Measurements from ENCODE around the gene OR52B4.
"Not testable (repeated sequence)": the region's sequence is repeated elsewhere in the genome, so short reads cannot be mapped to it uniquely, and the experiment has no call there.

Gene OR52B4

DNA sequence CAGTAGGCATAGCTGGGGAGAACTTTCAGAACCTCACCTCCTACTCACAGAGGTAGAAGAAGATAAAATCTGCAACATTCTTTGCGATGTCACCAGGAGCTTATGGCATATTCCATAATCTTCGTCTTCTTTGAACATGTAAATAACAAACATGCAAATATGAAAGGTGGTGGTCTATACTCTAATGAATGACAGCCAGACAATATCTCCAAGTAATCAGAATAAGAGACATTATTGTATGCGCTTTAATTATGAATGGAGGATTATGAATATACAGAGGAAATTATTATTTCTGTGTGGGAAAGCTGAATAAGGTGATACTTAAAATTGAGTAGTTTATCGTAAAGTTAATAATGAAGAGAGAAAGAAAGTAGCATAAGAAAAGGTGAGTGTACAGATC, at the start of gene OR52B4:
OR52B4 (minus strand) TSS at position 101 of the 400 bp plus-strand sequence; CDS start at position 10, 91 bp downstream.
- no peak within 1 kb of the TSS for H3K27ac ChIP-seq
- TF ChIP-seq, protein P1, sequence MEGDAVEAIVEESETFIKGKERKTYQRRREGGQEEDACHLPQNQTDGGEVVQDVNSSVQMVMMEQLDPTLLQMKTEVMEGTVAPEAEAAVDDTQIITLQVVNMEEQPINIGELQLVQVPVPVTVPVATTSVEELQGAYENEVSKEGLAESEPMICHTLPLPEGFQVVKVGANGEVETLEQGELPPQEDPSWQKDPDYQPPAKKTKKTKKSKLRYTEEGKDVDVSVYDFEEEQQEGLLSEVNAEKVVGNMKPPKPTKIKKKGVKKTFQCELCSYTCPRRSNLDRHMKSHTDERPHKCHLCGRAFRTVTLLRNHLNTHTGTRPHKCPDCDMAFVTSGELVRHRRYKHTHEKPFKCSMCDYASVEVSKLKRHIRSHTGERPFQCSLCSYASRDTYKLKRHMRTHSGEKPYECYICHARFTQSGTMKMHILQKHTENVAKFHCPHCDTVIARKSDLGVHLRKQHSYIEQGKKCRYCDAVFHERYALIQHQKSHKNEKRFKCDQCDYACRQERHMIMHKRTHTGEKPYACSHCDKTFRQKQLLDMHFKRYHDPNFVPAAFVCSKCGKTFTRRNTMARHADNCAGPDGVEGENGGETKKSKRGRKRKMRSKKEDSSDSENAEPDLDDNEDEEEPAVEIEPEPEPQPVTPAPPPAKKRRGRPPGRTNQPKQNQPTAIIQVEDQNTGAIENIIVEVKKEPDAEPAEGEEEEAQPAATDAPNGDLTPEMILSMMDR (conservative IDR thresholded peaks at IDR 0.05): no peak

DNA sequence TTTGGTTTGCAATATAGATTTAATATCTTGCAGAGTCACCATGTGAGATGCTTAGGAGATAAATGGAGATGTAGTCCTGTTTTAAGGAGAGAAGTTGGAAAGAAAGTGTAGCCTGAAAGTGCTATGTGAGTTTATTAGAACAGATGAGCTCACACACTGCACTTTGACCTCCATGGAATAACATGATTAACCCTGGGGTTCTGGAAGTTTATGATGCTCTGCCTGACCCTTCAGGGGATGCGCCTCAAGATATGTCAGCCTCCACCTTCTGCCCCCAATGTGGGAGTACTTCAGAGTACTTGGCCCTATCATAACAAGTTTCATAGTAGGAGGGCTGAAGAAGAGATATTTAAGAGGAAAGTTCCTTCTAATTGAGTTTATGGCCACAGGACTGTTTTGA, 48.6 kb upstream of the OR52B4 start:
- H3K27ac ChIP-seq: no peak overlapping the region
- TF ChIP-seq, protein P1 (conservative IDR thresholded peaks at IDR 0.05): no peak

GRCh38 chr11:4416306-4416705, 48.1 kb upstream of the OR52B4 start:
- TF ChIP-seq, protein P1 (conservative IDR thresholded peaks at IDR 0.05): no peak
- no peak overlapping the region for H3K27ac ChIP-seq

DNA sequence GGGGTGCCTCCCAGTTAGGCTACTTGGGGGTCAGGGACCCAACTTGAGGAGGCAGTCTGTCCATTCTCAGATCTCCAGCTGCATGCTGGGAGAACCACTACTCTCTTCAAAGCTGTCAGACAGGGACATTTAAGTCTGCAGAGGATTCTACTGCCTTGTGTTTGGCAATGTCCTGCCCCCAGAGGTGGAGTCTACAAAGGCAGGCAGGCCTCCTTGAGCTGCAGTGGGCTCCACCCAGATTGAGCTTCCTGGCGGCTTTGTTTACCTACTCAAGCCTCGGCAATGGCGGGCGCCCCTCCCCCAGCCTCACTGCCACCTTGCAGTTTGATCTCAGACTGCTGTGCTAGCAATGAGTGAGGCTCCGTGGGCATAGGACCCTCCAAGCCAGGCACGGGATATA, 38.0 kb upstream of the OR52B4 start:
- H3K27ac ChIP-seq: not testable (repeated sequence)

GRCh38 chr11:4393858-4394223, 25.7 kb upstream of the OR52B4 start:
- H3K27ac ChIP-seq: no peak overlapping the region

DNA sequence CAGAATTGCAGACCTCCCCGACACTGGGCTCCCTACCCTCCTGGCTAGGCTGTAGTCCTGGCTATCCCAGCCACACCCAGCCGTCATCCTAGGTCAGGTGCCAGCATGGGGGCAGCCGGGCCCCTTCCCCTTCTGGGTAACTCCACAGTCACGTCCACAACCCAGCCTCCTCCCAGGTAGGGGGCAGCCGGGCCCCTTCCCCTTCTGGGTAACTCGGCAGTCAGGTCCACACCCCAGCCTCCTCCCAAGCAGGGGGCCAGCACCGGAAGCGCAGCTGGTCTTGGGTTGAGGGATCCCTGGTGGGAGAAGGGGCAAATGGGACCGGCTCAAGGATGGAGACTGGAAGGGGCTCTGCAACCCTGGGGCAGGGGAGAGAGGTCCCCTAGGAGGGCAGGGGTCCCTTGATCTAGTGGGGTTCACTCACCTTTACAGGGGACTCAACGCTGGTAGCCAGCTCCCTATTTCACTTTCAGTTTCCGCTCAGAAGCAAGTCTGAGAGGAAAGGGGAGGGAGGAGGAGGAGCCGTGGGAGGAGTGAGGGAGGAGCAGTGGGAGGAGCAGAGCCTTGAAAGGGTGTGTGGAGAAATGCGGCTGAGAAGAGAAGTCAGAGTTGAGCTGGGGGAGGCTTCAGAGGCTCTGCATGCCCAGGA, 25.1 kb upstream of the OR52B4 start, which contains the start of gene TRIM21:
TRIM21 (minus strand) TSS at position 494 of the 649 bp plus-strand sequence. CDS start 3,293 bp downstream, outside the sequence.
- H3K27ac ChIP-seq: peak within 1 kb of the TSS; percentile 59; the same call in 1 of the 2 replicates

More at GRCh38 chr11:4393858-4394223, 25.7 kb upstream of the OR52B4 start:
- TF ChIP-seq, protein P1 (conservative IDR thresholded peaks at IDR 0.05): no peak

GRCh38 chr11:4388221-4388620, 20.0 kb upstream of the OR52B4 start:
- TF ChIP-seq, protein P1 (conservative IDR thresholded peaks at IDR 0.05): no peak
- no peak overlapping the region for H3K27ac ChIP-seq

More for the DNA sequence above, 25.1 kb upstream of the OR52B4 start, which contains the start of gene TRIM21:
- TF ChIP-seq, protein P1 (conservative IDR thresholded peaks at IDR 0.05): no peak
